ENCODE measurements around the gene MAEA. TPM values are rescaled to one million over a fixed set of nuclear protein-coding genes. Genes with fewer than 3 reads are reported as not detected.

MAEA gene
- total RNA-seq, 8 experiments from 2014 or later: 28.5 to 80.7 (median 56.7) TPM

Other genes with a start within 250 kb of the MAEA start
- 1 to 10 TPM in 7 of 8 experiments, under 1 TPM in 1; 0.70 to 9.4 (median 4.8) TPM for gene RNF212, start 176.3 kb upstream of the MAEA start, total RNA-seq
- 10 to 100 TPM in 2 of 8 experiments, 1 to 10 TPM in 6; 2.0 to 12.6 (median 8.1) TPM for gene SPON2, start 117.3 kb upstream of the MAEA start, total RNA-seq
- gene CTBP1, start 40.8 kb upstream of the MAEA start, total RNA-seq: 100 to 1,000 TPM; 120 to 180 (median 146) TPM
- 10 to 100 TPM in 3 of 8 experiments, 1 to 10 TPM in 5; 4.9 to 41.9 (median 8.1) TPM for gene UVSSA, start 57.3 kb downstream of the MAEA start, total RNA-seq
- under 1 TPM in 2 of 8 experiments, not detected in 6; 0.11 to 0.47 TPM for gene NKX1-1, start 116.6 kb downstream of the MAEA start, total RNA-seq

Data from motor neuron (in vitro differentiated cells).